ENCODE measurements around the gene RNU6-9. TPM values are rescaled to one million over a fixed set of nuclear protein-coding genes. Genes with fewer than 3 reads are reported as not detected.

RNU6-9 gene
- total RNA-seq, 4 donors from 2014 or later, result not detected

GRCh38 chr19:896434-896833 is 3.1 kb downstream of the RNU6-9 start:
- H3K36me3 ChIP-seq, result peaks cover 21% of the 10 kb centered on the region
- WGBS, result 93% methylated on average over 7 of the region's 10 CpGs
- no peak overlapping the region for H3K4me3 ChIP-seq
- TF ChIP-seq, protein P1, sequence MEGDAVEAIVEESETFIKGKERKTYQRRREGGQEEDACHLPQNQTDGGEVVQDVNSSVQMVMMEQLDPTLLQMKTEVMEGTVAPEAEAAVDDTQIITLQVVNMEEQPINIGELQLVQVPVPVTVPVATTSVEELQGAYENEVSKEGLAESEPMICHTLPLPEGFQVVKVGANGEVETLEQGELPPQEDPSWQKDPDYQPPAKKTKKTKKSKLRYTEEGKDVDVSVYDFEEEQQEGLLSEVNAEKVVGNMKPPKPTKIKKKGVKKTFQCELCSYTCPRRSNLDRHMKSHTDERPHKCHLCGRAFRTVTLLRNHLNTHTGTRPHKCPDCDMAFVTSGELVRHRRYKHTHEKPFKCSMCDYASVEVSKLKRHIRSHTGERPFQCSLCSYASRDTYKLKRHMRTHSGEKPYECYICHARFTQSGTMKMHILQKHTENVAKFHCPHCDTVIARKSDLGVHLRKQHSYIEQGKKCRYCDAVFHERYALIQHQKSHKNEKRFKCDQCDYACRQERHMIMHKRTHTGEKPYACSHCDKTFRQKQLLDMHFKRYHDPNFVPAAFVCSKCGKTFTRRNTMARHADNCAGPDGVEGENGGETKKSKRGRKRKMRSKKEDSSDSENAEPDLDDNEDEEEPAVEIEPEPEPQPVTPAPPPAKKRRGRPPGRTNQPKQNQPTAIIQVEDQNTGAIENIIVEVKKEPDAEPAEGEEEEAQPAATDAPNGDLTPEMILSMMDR (IDR thresholded peaks at IDR 0.05), result no peak
- no peak for TF ChIP-seq EP300 (IDR thresholded peaks at IDR 0.05)
- no peak for TF ChIP-seq POLR2AphosphoS5 (IDR thresholded peaks at IDR 0.05)
- TF ChIP-seq POLR2A (IDR thresholded peaks at IDR 0.05), result no peak
- no peak overlapping the region for H3K27ac ChIP-seq
- H3K27me3 ChIP-seq, result no peaks in the 10 kb centered on the region
- peaks cover 19% of the 10 kb centered on the region for H3K4me1 ChIP-seq
- no peak for DNase-seq (ENCODE audit: low spot score in 2 of 2)
- H3K9me3 ChIP-seq, result no peaks in the 10 kb centered on the region

DNA sequence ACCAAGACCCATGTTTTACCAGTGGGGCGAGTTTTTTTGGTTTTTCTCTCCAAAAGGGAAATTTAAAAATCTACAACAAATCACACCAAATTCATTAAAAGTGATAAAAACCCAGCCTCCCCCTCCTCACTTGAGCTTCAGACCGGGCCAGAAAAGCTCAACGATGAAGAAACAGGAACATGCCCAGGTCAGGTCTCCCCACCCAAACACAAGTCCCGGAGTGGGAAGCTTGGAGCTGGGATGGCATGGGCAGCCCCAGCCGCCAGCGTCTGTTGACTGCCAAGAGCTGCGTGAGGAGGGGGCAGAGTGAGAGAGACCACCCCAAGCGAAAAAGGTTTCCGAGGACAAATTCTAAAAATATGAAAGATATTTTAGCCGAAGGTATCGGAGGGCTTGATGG is 3.7 kb downstream of the RNU6-9 start:
- peaks cover 15% of the 10 kb centered on the region for H3K4me1 ChIP-seq
- H3K9me3 ChIP-seq, result no peaks in the 10 kb centered on the region
- DNase-seq (ENCODE audit: low spot score in 2 of 2), result no peak
- no peaks in the 10 kb centered on the region for H3K27me3 ChIP-seq
- no peak overlapping the region for H3K4me3 ChIP-seq
- TF ChIP-seq POLR2AphosphoS5 (IDR thresholded peaks at IDR 0.05) (no peak), EP300 (IDR thresholded peaks at IDR 0.05) (no peak), POLR2A (IDR thresholded peaks at IDR 0.05) (no peak)
- TF ChIP-seq, protein P1 (IDR thresholded peaks at IDR 0.05), result no peak
- WGBS, result 97% methylated on average over 11 of the region's 11 CpGs
- H3K36me3 ChIP-seq, result peaks cover 21% of the 10 kb centered on the region
- H3K27ac ChIP-seq, result no peak overlapping the region

- Histone ChIP-seq H3K4me3 (no peak overlapping the region), H3K27me3 (no peaks in the 10 kb centered on the region), H3K4me1 (peaks cover 9% of the 10 kb centered on the region), H3K36me3 (peaks cover 21% of the 10 kb centered on the region), H3K27ac (no peak overlapping the region), H3K9me3 (no peaks in the 10 kb centered on the region)
- TF ChIP-seq, protein P1 (IDR thresholded peaks at IDR 0.05), result no peak
- no peak for TF ChIP-seq POLR2A (IDR thresholded peaks at IDR 0.05)
- TF ChIP-seq EP300 (IDR thresholded peaks at IDR 0.05), result no peak
- no peak for TF ChIP-seq POLR2AphosphoS5 (IDR thresholded peaks at IDR 0.05)
- DNase-seq (ENCODE audit: low spot score in 2 of 2), result no peak
- WGBS, result 90% methylated on average over 16 of the region's 26 CpGs
Observed at GRCh38 chr19:897442-898039, 4.3 kb downstream of the RNU6-9 start.

GRCh38 chr19:898663-899062 is 5.4 kb downstream of the RNU6-9 start:
- no peak overlapping the region for H3K4me3 ChIP-seq
- WGBS, result 89% methylated on average over 8 of the region's 20 CpGs
- H3K9me3 ChIP-seq, result no peaks in the 10 kb centered on the region
- peaks cover 21% of the 10 kb centered on the region for H3K36me3 ChIP-seq
- no peaks in the 10 kb centered on the region for H3K27me3 ChIP-seq
- no peak for TF ChIP-seq EP300 (IDR thresholded peaks at IDR 0.05)
- no peak for TF ChIP-seq POLR2A (IDR thresholded peaks at IDR 0.05)
- TF ChIP-seq, protein P1 (IDR thresholded peaks at IDR 0.05), result no peak
- TF ChIP-seq POLR2AphosphoS5 (IDR thresholded peaks at IDR 0.05), result no peak
- no peak for DNase-seq (ENCODE audit: low spot score in 2 of 2)
- H3K27ac ChIP-seq, result no peak overlapping the region
- H3K4me1 ChIP-seq, result peaks cover 7% of the 10 kb centered on the region

- Histone ChIP-seq H3K27me3 (no peaks in the 10 kb centered on the region), H3K9me3 (no peaks in the 10 kb centered on the region), H3K4me3 (no peak overlapping the region), H3K4me1 (peaks cover 4% of the 10 kb centered on the region), H3K36me3 (peaks cover 21% of the 10 kb centered on the region), H3K27ac (no peak overlapping the region)
- no peak for DNase-seq (ENCODE audit: low spot score in 2 of 2)
- TF ChIP-seq POLR2A (IDR thresholded peaks at IDR 0.05) (no peak), EP300 (IDR thresholded peaks at IDR 0.05) (no peak), POLR2AphosphoS5 (IDR thresholded peaks at IDR 0.05) (no peak)
- TF ChIP-seq, protein P1 (IDR thresholded peaks at IDR 0.05), result no peak
- WGBS, result 94% methylated on average over 17 of the region's 32 CpGs
Observed at GRCh38 chr19:899336-900042, 6.2 kb downstream of the RNU6-9 start.

Data from suprapubic skin (tissue), 4 donors.